GM12878 (cell line): ENCODE measurements around the gene ASPDH. TPM values are rescaled to one million over a fixed set of nuclear protein-coding genes. Genes with fewer than 3 reads are reported as not detected.

Source experiments
- ATAC-seq: fragments of 200-7000 bp; cut with Tn5 transposase; 3 replicates; pipeline ENCODE4 v1.9.1; 2020; ENCODE audit warnings: mild to moderate bottlenecking, moderate library complexity
- BruUV-seq: library from RNA; stranded (reverse); fragments of 400-500 nt; replicated peaks from 2 replicates; lab custom pipeline; 2021; lab: Mats Ljungman, UMichigan
- CTCF ChIA-PET: fragments of 300-600 bp; sonication (Branson Sonifier 250); formaldehyde crosslinking; extraction: SDS; loops from one replicate; lab custom pipeline; 2021; ENCODE audit warnings: inconsistent platforms; lab: Yijun Ruan, JAX
- POLR2A ChIA-PET: fragments of 350-600 bp; formaldehyde crosslinking; extraction: SDS; loops from one replicate; lab custom pipeline; 2021; ENCODE audit warnings: inconsistent platforms; lab: Charles Lee
- RAD21 ChIA-PET: fragments of 300-600 bp; sonication (Branson Sonifier 250); formaldehyde crosslinking; loops from one replicate; lab custom pipeline; 2023; ENCODE audit warnings: antibody characterized with exemption; ENCODE audit not compliant: unreplicated experiment; lab: Charles Lee
- SMC1A ChIA-PET: fragments of 300-600 bp; sonication (Branson Sonifier 250); formaldehyde crosslinking; loops from one replicate; lab custom pipeline; 2023; ENCODE audit not compliant: unreplicated experiment, uncharacterized antibody; lab: Charles Lee
- DNase-seq: peaks from one replicate; pipeline ENCODE4 v3.0.0-alpha.2; 2011; ENCODE audit warnings: low read depth, low spot score
- FAIRE-seq: peaks from 3 replicates; lab custom pipeline; 2011; peaks lifted over from hg19 to GRCh38; lab: Jason Lieb, UNC
- H2AFZ ChIP-seq: 2 replicates; pipeline ENCODE4 v1.6.0; 2011; ENCODE audit warnings: low read depth, low read length, control low read depth; ENCODE audit not compliant: control insufficient read depth
- H3K27ac ChIP-seq: 2 replicates; pipeline ENCODE4 v1.5.1; 2011; ENCODE audit warnings: control low read depth; ENCODE audit not compliant: control insufficient read depth, insufficient read depth
- H3K27me3 ChIP-seq, 2 experiments: replicated peaks in 1 of 2; 2 replicates each; pipeline versions ENCODE4 v1.6.0 to v1.6.1; 2011; ENCODE audit warnings: low read length in 1 of 2; ENCODE audit not compliant: control insufficient read depth in 2 of 2, insufficient read depth in 2 of 2
- H3K36me3 ChIP-seq, 2 experiments: 2 replicates each; pipeline ENCODE4 v1.5.1; 2011; ENCODE audit warnings: low read length in 1 of 2; ENCODE audit not compliant: control insufficient read depth in 2 of 2, insufficient read depth in 2 of 2
- H3K4me1 ChIP-seq: 2 replicates; pipeline ENCODE4 v1.6.1; 2011; ENCODE audit warnings: mild to moderate bottlenecking, low read length, moderate library complexity, mixed read lengths; ENCODE audit not compliant: control insufficient read depth, insufficient read depth
- H3K4me2 ChIP-seq: 2 replicates; pipeline ENCODE4 v1.6.0; 2011; ENCODE audit warnings: control low read depth; ENCODE audit not compliant: control insufficient read depth, insufficient read depth
- H3K4me3 ChIP-seq: fragments of 200-600 bp; sonication (generic); 2 replicates; pipeline ENCODE4 v1.5.1; 2016
- H3K79me2 ChIP-seq: 2 replicates; pipeline ENCODE4 v1.6.0; 2011; ENCODE audit warnings: low read length; ENCODE audit not compliant: control insufficient read depth, insufficient read depth
- H3K9ac ChIP-seq: 2 replicates; pipeline ENCODE4 v1.8.0; 2011; ENCODE audit warnings: low read length, control low read depth, mixed read lengths; ENCODE audit not compliant: control insufficient read depth, insufficient read depth
- H3K9me3 ChIP-seq: replicated peaks from 3 replicates; pipeline ENCODE4 v1.5.1; 2011; ENCODE audit warnings: mild to moderate bottlenecking, low read length; ENCODE audit not compliant: control insufficient read depth, insufficient read depth
- H4K20me1 ChIP-seq: 2 replicates; pipeline ENCODE4 v1.6.0; 2011; ENCODE audit not compliant: control insufficient read depth, insufficient read depth
- CBFB ChIP-seq: IDR thresholded peaks from 2 replicates; pipeline ENCODE4 v1.6.1; 2016; ENCODE audit warnings: antibody characterized with exemption, low read depth
- IKZF1 ChIP-seq: fragments of 450-650 bp; conservative IDR thresholded peaks from 2 replicates; pipeline ENCODE4 v1.6.1; 2017; ENCODE audit warnings: antibody characterized with exemption, mild to moderate bottlenecking
- JUNB ChIP-seq: IDR thresholded peaks from 2 replicates; pipeline ENCODE4 v1.6.1; 2016; ENCODE audit warnings: antibody characterized with exemption, mild to moderate bottlenecking
- MTA3 ChIP-seq: IDR thresholded peaks from 2 replicates; pipeline ENCODE4 v1.6.1; 2012; ENCODE audit warnings: low read length, inconsistent platforms, borderline replicate concordance
- PAX5 ChIP-seq: IDR thresholded peaks from 2 replicates; pipeline ENCODE4 v1.6.1; 2011; ENCODE audit warnings: low read depth, low read length, borderline replicate concordance
- RBBP5 ChIP-seq: fragments of 200-600 bp; sonication (generic); conservative IDR thresholded peaks from 2 replicates; pipeline ENCODE4 v1.6.1; 2016
- WRNIP1 ChIP-seq: IDR thresholded peaks from 2 replicates; pipeline ENCODE4 v1.6.1; 2011; ENCODE audit warnings: low read depth, low read length, improper control_type of control experiment, borderline replicate concordance
- WGBS: methylation state at CpG from one replicate; pipeline ENCODE4 v1.1.6; 2016; ENCODE audit warnings: low lambda C conversion rate; ENCODE audit not compliant: insufficient replicate concordance, insufficient coverage; ENCODE audit errors: missing lambda C conversion rate; 5-methylcytosine and 5-hydroxymethylcytosine counted together
- in situ Hi-C: fragments of 300-500 bp; cut with MboI; formaldehyde crosslinking; loops from 9 replicates; pipeline ENCODE4 v1.14.3; 2018; ENCODE audit warnings: mixed read lengths
- intact Hi-C: fragments of 100-400 bp; cut with micrococcal nuclease; formaldehyde crosslinking; loops from one replicate; pipeline ENCODE4 v1.14.2; 2022; ENCODE audit not compliant: unreplicated experiment
- polyA plus RNA-seq, 11 experiments: library from polyadenylated mRNA; depleted of rRNA in 4 of 11; unstranded in 6 of 11; stranded (reverse) in 5 of 11; fragments of >200 nt; fragmentation: Nextera tagmentation in 4 of 11; fragmentation: Illumina TruSeq in 1 of 11; extraction: Ambion mirVana in 4 of 11; extraction: Trizol in 1 of 11; gene quantifications; 1 replicate in 1 of 11; 2 replicates in 10 of 11; pipeline versions ENCODE4 v1.2.1 to v1.2.3, GENCODE V29; 2011 to 2016; ENCODE audit warnings: inconsistent platforms in 2 of 11, missing spikeins in 2 of 11, low read depth in 1 of 11
- total RNA-seq, 4 experiments: library from RNA; depleted of rRNA in 3 of 4; stranded (reverse); fragments of >200 nt in 3 of 4; fragmentation: Illumina TruSeq in 1 of 4; extraction: Trizol in 1 of 4; gene quantifications; 2 replicates each; pipeline versions ENCODE4 v1.2.1 to v1.2.3, GENCODE V29; 2013 to 2021
- TF ChIP-seq, protein P1 (sequence below): fragments of 450-650 bp; IDR thresholded peaks from 2 replicates; pipeline ENCODE4 v1.6.1; 2016; ENCODE audit warnings: mild to moderate bottlenecking, moderate library complexity, borderline replicate concordance
- TF ChIP-seq, protein P2 (sequence below): fragments of 150-350 bp; IDR thresholded peaks from 2 replicates; pipeline ENCODE4 v1.6.1; 2014; ENCODE audit warnings: mild to moderate bottlenecking, low read depth, low read length
- TF ChIP-seq, protein P3 (sequence below), 3 experiments: IDR thresholded peaks in 2 of 3; conservative IDR thresholded peaks in 1 of 3; 2 replicates each; pipeline ENCODE4 v1.5.1; 2011; ENCODE audit warnings: low read depth in 3 of 3, low read length in 3 of 3, mild to moderate bottlenecking in 3 of 3, control low read depth in 2 of 3, moderate library complexity in 2 of 3, inconsistent platforms in 1 of 3, mixed read lengths in 1 of 3; ENCODE audit not compliant: control insufficient read depth in 2 of 3, insufficient read depth in 1 of 3; ENCODE audit errors: extremely low read depth in 1 of 3
- TF ChIP-seq, protein P4 (sequence below): IDR thresholded peaks from 2 replicates; pipeline ENCODE4 v1.6.1; 2011; ENCODE audit warnings: borderline replicate concordance, low read depth, mild to moderate bottlenecking, moderate library complexity, mixed read lengths, low read length; ENCODE audit not compliant: insufficient read depth; ENCODE audit errors: extremely low read length
- TF ChIP-seq, protein P5 (sequence below): IDR thresholded peaks from 2 replicates; pipeline ENCODE4 v1.6.1; 2012; ENCODE audit warnings: low read depth, low read length, improper control_type of control experiment

ASPDH gene
- total and polyA plus RNA-seq, 10 of the 15 experiments (the other 5 are each of a cell fraction or from before 2014, with no cell fraction given), result not detected

DNA sequence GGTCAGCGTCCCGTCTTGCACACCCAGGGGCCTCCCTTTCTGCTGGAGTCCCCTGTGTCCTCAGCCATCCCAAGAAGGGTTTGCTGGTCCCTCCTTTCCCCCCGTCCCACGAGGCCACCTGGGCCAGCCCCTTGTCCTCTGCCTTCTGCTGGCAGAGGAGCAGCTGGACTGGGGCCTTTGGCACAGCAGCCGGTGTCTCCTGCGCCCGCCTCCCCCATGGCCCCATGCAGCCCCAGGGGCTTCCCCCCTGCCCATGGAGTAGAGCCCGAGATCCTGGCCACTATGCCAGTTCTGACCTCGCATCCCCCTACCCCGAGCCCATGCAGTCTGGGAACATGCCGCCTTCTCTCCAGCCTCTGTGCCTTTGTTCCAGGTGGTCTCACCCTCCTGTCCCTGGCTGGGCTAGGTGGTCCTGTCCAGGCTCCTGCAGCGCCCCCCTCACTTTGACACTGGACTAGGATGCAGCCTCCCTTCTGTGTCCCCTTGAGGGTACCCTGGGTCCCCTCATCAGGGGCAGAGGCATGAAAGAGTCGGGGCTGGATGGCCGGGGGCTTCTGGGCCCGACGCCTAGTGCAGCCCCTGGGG is 31.4 kb downstream of the ASPDH start:
- ChIA-PET SMC1A (no interaction called here), RAD21 (no interaction called here), POLR2A (no interaction called here), CTCF (interaction anchor here (0.9 kb wide), 1 partner anchor 22 kb away, joined by 4 read pairs; no protein-coding TSS in a partner anchor)
- in situ Hi-C loops, result no loop called here
- H3K9me3 ChIP-seq, result peaks cover 9% of the 10 kb centered on the region; the same call in 2 of the 3 replicates
- H2AFZ ChIP-seq, result no peak overlapping the region
- FAIRE-seq (no peak), ATAC-seq (no peak), DNase-seq (no peak)
- WGBS, result 83% methylated on average over 14 of the region's 16 CpGs
- H3K9ac ChIP-seq, result no peak overlapping the region
- H3K4me1 ChIP-seq, result no peaks in the 10 kb centered on the region
- H3K79me2 ChIP-seq, result peaks cover 15% of the 10 kb centered on the region
- H3K27ac ChIP-seq, result no peak overlapping the region
- no peak overlapping the region for H3K4me3 ChIP-seq
- intact Hi-C loops, result no loop called here
- BruUV-seq, result no TSS peak
- H3K36me3 ChIP-seq, result peaks cover 12 to 21% of the 10 kb centered on the region in 2 experiments; a peak in 3 of 4 replicates
- no peaks in the 10 kb centered on the region for H3K27me3 ChIP-seq
- no peak overlapping the region for H3K4me2 ChIP-seq
- H4K20me1 ChIP-seq, result no peaks in the 10 kb centered on the region
- no peak for TF ChIP-seq MTA3
- TF ChIP-seq, protein P1, sequence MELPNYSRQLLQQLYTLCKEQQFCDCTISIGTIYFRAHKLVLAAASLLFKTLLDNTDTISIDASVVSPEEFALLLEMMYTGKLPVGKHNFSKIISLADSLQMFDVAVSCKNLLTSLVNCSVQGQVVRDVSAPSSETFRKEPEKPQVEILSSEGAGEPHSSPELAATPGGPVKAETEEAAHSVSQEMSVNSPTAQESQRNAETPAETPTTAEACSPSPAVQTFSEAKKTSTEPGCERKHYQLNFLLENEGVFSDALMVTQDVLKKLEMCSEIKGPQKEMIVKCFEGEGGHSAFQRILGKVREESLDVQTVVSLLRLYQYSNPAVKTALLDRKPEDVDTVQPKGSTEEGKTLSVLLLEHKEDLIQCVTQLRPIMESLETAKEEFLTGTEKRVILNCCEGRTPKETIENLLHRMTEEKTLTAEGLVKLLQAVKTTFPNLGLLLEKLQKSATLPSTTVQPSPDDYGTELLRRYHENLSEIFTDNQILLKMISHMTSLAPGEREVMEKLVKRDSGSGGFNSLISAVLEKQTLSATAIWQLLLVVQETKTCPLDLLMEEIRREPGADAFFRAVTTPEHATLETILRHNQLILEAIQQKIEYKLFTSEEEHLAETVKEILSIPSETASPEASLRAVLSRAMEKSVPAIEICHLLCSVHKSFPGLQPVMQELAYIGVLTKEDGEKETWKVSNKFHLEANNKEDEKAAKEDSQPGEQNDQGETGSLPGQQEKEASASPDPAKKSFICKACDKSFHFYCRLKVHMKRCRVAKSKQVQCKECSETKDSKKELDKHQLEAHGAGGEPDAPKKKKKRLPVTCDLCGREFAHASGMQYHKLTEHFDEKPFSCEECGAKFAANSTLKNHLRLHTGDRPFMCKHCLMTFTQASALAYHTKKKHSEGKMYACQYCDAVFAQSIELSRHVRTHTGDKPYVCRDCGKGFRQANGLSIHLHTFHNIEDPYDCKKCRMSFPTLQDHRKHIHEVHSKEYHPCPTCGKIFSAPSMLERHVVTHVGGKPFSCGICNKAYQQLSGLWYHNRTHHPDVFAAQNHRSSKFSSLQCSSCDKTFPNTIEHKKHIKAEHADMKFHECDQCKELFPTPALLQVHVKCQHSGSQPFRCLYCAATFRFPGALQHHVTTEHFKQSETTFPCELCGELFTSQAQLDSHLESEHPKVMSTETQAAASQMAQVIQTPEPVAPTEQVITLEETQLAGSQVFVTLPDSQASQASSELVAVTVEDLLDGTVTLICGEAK, result no peak
- TF ChIP-seq, protein P2, sequence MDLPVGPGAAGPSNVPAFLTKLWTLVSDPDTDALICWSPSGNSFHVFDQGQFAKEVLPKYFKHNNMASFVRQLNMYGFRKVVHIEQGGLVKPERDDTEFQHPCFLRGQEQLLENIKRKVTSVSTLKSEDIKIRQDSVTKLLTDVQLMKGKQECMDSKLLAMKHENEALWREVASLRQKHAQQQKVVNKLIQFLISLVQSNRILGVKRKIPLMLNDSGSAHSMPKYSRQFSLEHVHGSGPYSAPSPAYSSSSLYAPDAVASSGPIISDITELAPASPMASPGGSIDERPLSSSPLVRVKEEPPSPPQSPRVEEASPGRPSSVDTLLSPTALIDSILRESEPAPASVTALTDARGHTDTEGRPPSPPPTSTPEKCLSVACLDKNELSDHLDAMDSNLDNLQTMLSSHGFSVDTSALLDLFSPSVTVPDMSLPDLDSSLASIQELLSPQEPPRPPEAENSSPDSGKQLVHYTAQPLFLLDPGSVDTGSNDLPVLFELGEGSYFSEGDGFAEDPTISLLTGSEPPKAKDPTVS, result no peak
- TF ChIP-seq, protein P3, sequence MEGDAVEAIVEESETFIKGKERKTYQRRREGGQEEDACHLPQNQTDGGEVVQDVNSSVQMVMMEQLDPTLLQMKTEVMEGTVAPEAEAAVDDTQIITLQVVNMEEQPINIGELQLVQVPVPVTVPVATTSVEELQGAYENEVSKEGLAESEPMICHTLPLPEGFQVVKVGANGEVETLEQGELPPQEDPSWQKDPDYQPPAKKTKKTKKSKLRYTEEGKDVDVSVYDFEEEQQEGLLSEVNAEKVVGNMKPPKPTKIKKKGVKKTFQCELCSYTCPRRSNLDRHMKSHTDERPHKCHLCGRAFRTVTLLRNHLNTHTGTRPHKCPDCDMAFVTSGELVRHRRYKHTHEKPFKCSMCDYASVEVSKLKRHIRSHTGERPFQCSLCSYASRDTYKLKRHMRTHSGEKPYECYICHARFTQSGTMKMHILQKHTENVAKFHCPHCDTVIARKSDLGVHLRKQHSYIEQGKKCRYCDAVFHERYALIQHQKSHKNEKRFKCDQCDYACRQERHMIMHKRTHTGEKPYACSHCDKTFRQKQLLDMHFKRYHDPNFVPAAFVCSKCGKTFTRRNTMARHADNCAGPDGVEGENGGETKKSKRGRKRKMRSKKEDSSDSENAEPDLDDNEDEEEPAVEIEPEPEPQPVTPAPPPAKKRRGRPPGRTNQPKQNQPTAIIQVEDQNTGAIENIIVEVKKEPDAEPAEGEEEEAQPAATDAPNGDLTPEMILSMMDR (IDR thresholded peaks at IDR 0.05 in 2 of 3, conservative IDR thresholded peaks at IDR 0.05 in 1 of 3; ENCODE audit: control insufficient read depth in 2 of 3, extremely low read depth in 1 of 3, insufficient read depth in 1 of 3, low read depth in 3 of 3, low read length in 3 of 3), result no peak
- no peak for TF ChIP-seq PAX5
- TF ChIP-seq, protein P4, sequence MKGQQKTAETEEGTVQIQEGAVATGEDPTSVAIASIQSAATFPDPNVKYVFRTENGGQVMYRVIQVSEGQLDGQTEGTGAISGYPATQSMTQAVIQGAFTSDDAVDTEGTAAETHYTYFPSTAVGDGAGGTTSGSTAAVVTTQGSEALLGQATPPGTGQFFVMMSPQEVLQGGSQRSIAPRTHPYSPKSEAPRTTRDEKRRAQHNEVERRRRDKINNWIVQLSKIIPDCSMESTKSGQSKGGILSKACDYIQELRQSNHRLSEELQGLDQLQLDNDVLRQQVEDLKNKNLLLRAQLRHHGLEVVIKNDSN, result no peak
- no peak for TF ChIP-seq WRNIP1
- no peak for TF ChIP-seq CBFB
- no peak for TF ChIP-seq JUNB
- TF ChIP-seq, protein P5, sequence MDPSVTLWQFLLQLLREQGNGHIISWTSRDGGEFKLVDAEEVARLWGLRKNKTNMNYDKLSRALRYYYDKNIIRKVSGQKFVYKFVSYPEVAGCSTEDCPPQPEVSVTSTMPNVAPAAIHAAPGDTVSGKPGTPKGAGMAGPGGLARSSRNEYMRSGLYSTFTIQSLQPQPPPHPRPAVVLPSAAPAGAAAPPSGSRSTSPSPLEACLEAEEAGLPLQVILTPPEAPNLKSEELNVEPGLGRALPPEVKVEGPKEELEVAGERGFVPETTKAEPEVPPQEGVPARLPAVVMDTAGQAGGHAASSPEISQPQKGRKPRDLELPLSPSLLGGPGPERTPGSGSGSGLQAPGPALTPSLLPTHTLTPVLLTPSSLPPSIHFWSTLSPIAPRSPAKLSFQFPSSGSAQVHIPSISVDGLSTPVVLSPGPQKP, result no peak
- no peak for TF ChIP-seq IKZF1
- no peak for TF ChIP-seq RBBP5
